Measurements from ENCODE around the gene EVA1A. TPM values are rescaled to one million over a fixed set of nuclear protein-coding genes. Genes with fewer than 3 reads are reported as not detected.

The EVA1A gene
- total and polyA plus RNA-seq, 4 experiments from 2014 or later, result not detected

GRCh38 chr2:75606761-75607399 lies 46.1 kb upstream of the EVA1A start:
- H3K4me3 Mint-ChIP-seq, result no peak overlapping the region
- H3K27ac Mint-ChIP-seq, result no peak overlapping the region
- Histone ChIP-seq H3K4me1 (ENCODE audit: insufficient read depth, low read length) (peaks cover 5% of the 10 kb centered on the region), H3K9me3 (ENCODE audit: control insufficient read depth in 1 of 2, low read length in 2 of 2) (no peaks in the 10 kb centered on the region), H3K27me3 (ENCODE audit: insufficient read depth, low read length) (peaks cover 11% of the 10 kb centered on the region), H3K4me3 (ENCODE audit: low read length in 2 of 2) (no peak overlapping the region), H3K36me3 (ENCODE audit: insufficient read depth, low read length) (no peaks in the 10 kb centered on the region), H3K27ac (ENCODE audit: low read depth, low read length) (no peak overlapping the region)
- peaks cover 25 to 40% of the 10 kb centered on the region in 2 donors for H3K27me3 Mint-ChIP-seq
- H3K4me1 Mint-ChIP-seq, result peaks cover 0 to 3% (median 0%) of the 10 kb centered on the region in 4 donors
- no peaks in the 10 kb centered on the region for H3K9me3 Mint-ChIP-seq
- ChIA-PET CTCF (ENCODE audit: partially characterized antibody) (interaction anchor here (0.8 to 1.8 kb wide), 7 partner anchors 9 to 687 kb away, joined by 3 to 8 read pairs (median 4); no protein-coding TSS in a partner anchor), POLR2A (ENCODE audit: partially characterized antibody) (interaction anchor here (0.7 kb wide), 1 partner anchor 1141 kb away, joined by 3 read pairs; no protein-coding TSS in a partner anchor)
- intact Hi-C loops (cut with micrococcal nuclease), result loop anchor here (5.0 kb wide), 1 partner anchor 540 kb away; no protein-coding TSS in a partner anchor
- H3K36me3 Mint-ChIP-seq, result no peaks in the 10 kb centered on the region
- DNase-seq, result no peak

- Histone ChIP-seq H3K27ac (ENCODE audit: low read depth, low read length) (no peak overlapping the region), H3K4me1 (ENCODE audit: insufficient read depth, low read length) (peaks cover 5% of the 10 kb centered on the region), H3K27me3 (ENCODE audit: insufficient read depth, low read length) (peaks cover 11% of the 10 kb centered on the region), H3K9me3 (ENCODE audit: control insufficient read depth in 1 of 2, low read length in 2 of 2) (no peaks in the 10 kb centered on the region), H3K4me3 (ENCODE audit: low read length in 2 of 2) (no peak overlapping the region), H3K36me3 (ENCODE audit: insufficient read depth, low read length) (no peaks in the 10 kb centered on the region)
- ChIA-PET POLR2A (ENCODE audit: partially characterized antibody) (interaction anchor here (0.7 kb wide), 1 partner anchor 1142 kb away, joined by 3 read pairs; no protein-coding TSS in a partner anchor), CTCF (ENCODE audit: partially characterized antibody) (interaction anchor here (0.6 to 1.8 kb wide), 8 partner anchors 9 to 686 kb away, joined by 3 to 8 read pairs (median 4); partner anchors contain the start of gene TACR1)
- no peak overlapping the region for H3K27ac Mint-ChIP-seq
- DNase-seq, result no peak
- H3K9me3 Mint-ChIP-seq, result no peaks in the 10 kb centered on the region
- no peaks in the 10 kb centered on the region for H3K36me3 Mint-ChIP-seq
- H3K4me3 Mint-ChIP-seq, result no peak overlapping the region
- intact Hi-C loops (cut with micrococcal nuclease), result loop anchor here (5.0 kb wide), 1 partner anchor 539 kb away; no protein-coding TSS in a partner anchor
- H3K4me1 Mint-ChIP-seq, result peaks cover 0 to 3% (median 0%) of the 10 kb centered on the region in 4 donors
- peaks cover 27 to 40% of the 10 kb centered on the region in 2 donors for H3K27me3 Mint-ChIP-seq
Measured at GRCh38 chr2:75605770-75606529, 45.2 kb upstream of the EVA1A start.

GRCh38 chr2:75604484-75604883 lies 43.7 kb upstream of the EVA1A start:
- ChIA-PET POLR2A (ENCODE audit: partially characterized antibody) (no interaction called here), CTCF (ENCODE audit: partially characterized antibody) (interaction anchor here (1.2 to 1.3 kb wide), 3 partner anchors 8 to 35 kb away, joined by 3 to 5 read pairs (median 4); no protein-coding TSS in a partner anchor)
- peaks cover 0 to 3% (median 0%) of the 10 kb centered on the region in 4 donors for H3K4me1 Mint-ChIP-seq
- H3K4me3 Mint-ChIP-seq, result no peak overlapping the region
- Histone ChIP-seq H3K4me1 (ENCODE audit: insufficient read depth, low read length) (peaks cover 5% of the 10 kb centered on the region), H3K27ac (ENCODE audit: low read depth, low read length) (no peak overlapping the region), H3K27me3 (ENCODE audit: insufficient read depth, low read length) (peaks cover 6% of the 10 kb centered on the region), H3K36me3 (ENCODE audit: insufficient read depth, low read length) (no peaks in the 10 kb centered on the region), H3K4me3 (ENCODE audit: low read length in 2 of 2) (no peak overlapping the region), H3K9me3 (ENCODE audit: control insufficient read depth in 1 of 2, low read length in 2 of 2) (no peaks in the 10 kb centered on the region)
- no peaks in the 10 kb centered on the region for H3K9me3 Mint-ChIP-seq
- no peaks in the 10 kb centered on the region for H3K36me3 Mint-ChIP-seq
- H3K27me3 Mint-ChIP-seq, result peaks cover 27 to 31% of the 10 kb centered on the region in 2 donors
- no peak for DNase-seq
- H3K27ac Mint-ChIP-seq, result no peak overlapping the region
- intact Hi-C loops (cut with micrococcal nuclease), result no loop called here

GRCh38 chr2:75603477-75603876 lies 42.7 kb upstream of the EVA1A start:
- H3K27ac Mint-ChIP-seq, result no peak overlapping the region
- H3K4me3 ChIP-seq (ENCODE audit: low read length in 2 of 2), result no peak overlapping the region
- peaks cover 21 to 25% of the 10 kb centered on the region in 2 donors for H3K27me3 Mint-ChIP-seq
- no peak overlapping the region for H3K4me3 Mint-ChIP-seq
- no peaks in the 10 kb centered on the region for H3K36me3 Mint-ChIP-seq
- peaks cover 0 to 2% (median 0%) of the 10 kb centered on the region in 8 donors for H3K9me3 Mint-ChIP-seq
- no peaks in the 10 kb centered on the region for H3K9me3 ChIP-seq (ENCODE audit: control insufficient read depth in 1 of 2, low read length in 2 of 2)
- intact Hi-C loops (cut with micrococcal nuclease), result no loop called here
- peaks cover 2% of the 10 kb centered on the region for H3K27me3 ChIP-seq (ENCODE audit: insufficient read depth, low read length)
- H3K27ac ChIP-seq (ENCODE audit: low read depth, low read length), result no peak overlapping the region
- ChIA-PET CTCF (ENCODE audit: partially characterized antibody) (interaction anchor here (1.2 to 1.3 kb wide), 2 partner anchors 9 to 25 kb away, joined by 3 to 5 read pairs; no protein-coding TSS in a partner anchor), POLR2A (ENCODE audit: partially characterized antibody) (no interaction called here)
- DNase-seq, result no peak
- H3K36me3 ChIP-seq (ENCODE audit: insufficient read depth, low read length), result no peaks in the 10 kb centered on the region
- H3K4me1 ChIP-seq (ENCODE audit: insufficient read depth, low read length), result no peaks in the 10 kb centered on the region
- peaks cover 0 to 2% (median 0%) of the 10 kb centered on the region in 4 donors for H3K4me1 Mint-ChIP-seq

- H3K27ac ChIP-seq (ENCODE audit: low read depth, low read length), result no peak overlapping the region
- ChIA-PET POLR2A (ENCODE audit: partially characterized antibody) (no interaction called here), CTCF (ENCODE audit: partially characterized antibody) (no interaction called here)
Measured at GRCh38 chr2:75602724-75603342, 42.1 kb upstream of the EVA1A start.

GRCh38 chr2:75600461-75601011 lies 39.8 kb upstream of the EVA1A start:
- H3K27ac Mint-ChIP-seq, result no peak overlapping the region
- ChIA-PET CTCF (ENCODE audit: partially characterized antibody) (interaction anchor here (3.6 kb wide), 1 partner anchor 9 kb away, joined by 16 read pairs; no protein-coding TSS in a partner anchor), POLR2A (ENCODE audit: partially characterized antibody) (no interaction called here)
- intact Hi-C loops (cut with micrococcal nuclease), result no loop called here
- Histone ChIP-seq H3K27me3 (ENCODE audit: insufficient read depth, low read length) (no peaks in the 10 kb centered on the region), H3K27ac (ENCODE audit: low read depth, low read length) (no peak overlapping the region), H3K36me3 (ENCODE audit: insufficient read depth, low read length) (no peaks in the 10 kb centered on the region), H3K4me1 (ENCODE audit: insufficient read depth, low read length) (no peaks in the 10 kb centered on the region), H3K9me3 (ENCODE audit: control insufficient read depth in 1 of 2, low read length in 2 of 2) (no peaks in the 10 kb centered on the region), H3K4me3 (ENCODE audit: low read length in 2 of 2) (no peak overlapping the region)
- no peak overlapping the region for H3K4me3 Mint-ChIP-seq
- H3K4me1 Mint-ChIP-seq, result no peaks in the 10 kb centered on the region
- peaks cover 0 to 2% (median 0%) of the 10 kb centered on the region in 8 donors for H3K9me3 Mint-ChIP-seq
- H3K36me3 Mint-ChIP-seq, result no peaks in the 10 kb centered on the region
- peaks cover 14 to 15% of the 10 kb centered on the region in 2 donors for H3K27me3 Mint-ChIP-seq
- no peak for DNase-seq

More at GRCh38 chr2:75602724-75603342, 42.1 kb upstream of the EVA1A start:
- intact Hi-C loops (cut with micrococcal nuclease), result no loop called here
- Histone ChIP-seq H3K27me3 (ENCODE audit: insufficient read depth, low read length) (no peaks in the 10 kb centered on the region), H3K4me3 (ENCODE audit: low read length in 2 of 2) (no peak overlapping the region), H3K36me3 (ENCODE audit: insufficient read depth, low read length) (no peaks in the 10 kb centered on the region), H3K9me3 (ENCODE audit: control insufficient read depth in 1 of 2, low read length in 2 of 2) (no peaks in the 10 kb centered on the region), H3K4me1 (ENCODE audit: insufficient read depth, low read length) (no peaks in the 10 kb centered on the region)
- no peak overlapping the region for H3K27ac Mint-ChIP-seq
- H3K4me3 Mint-ChIP-seq, result no peak overlapping the region
- no peak for DNase-seq
- peaks cover 0 to 2% (median 0%) of the 10 kb centered on the region in 8 donors for H3K9me3 Mint-ChIP-seq
- H3K36me3 Mint-ChIP-seq, result no peaks in the 10 kb centered on the region
- H3K27me3 Mint-ChIP-seq, result peaks cover 17 to 23% of the 10 kb centered on the region in 2 donors
- no peaks in the 10 kb centered on the region for H3K4me1 Mint-ChIP-seq

All from CD4-positive, alpha-beta memory T cell (primary cell).